ENCODE measurements around the gene RBM24.

Gene RBM24

GRCh38 chr6:17341117-17341805 is 60.1 kb downstream of the RBM24 start:
- no peak for DNase-seq (ENCODE audit: low read depth in 1 of 2, low spot score in 1 of 2)

- no peak for DNase-seq (ENCODE audit: low read depth in 1 of 2, low spot score in 1 of 2)
These were observed 60.7 kb downstream of the RBM24 start for GRCh38 chr6:17341891-17342290.

DNA sequence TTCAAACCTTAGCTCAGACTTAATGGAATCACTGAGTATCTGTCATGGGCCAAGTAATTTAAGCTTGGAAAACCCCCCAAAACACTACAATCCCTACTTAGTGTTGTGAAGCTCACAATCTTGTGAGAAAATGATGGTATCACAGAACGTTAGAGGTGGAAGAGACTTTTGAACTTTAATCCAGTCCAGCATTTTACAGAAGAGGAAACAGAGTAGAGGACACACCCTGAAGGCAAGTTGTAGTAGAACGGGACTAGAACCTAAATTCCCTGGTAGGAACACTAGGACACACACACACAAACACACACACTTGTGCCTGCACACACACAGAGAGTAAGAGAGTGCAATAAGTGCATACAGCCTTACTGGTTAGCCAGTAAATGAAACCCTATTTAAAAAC is 62.1 kb downstream of the RBM24 start:
- DNase-seq (ENCODE audit: low read depth in 1 of 2, low spot score in 1 of 2), result no peak
